Measurements from ENCODE around the gene UBE2U.

GRCh38 chr1:64179588-64179987 is 23.8 kb upstream of the UBE2U start:
- TF ChIP-seq CTCF (IDR thresholded peaks at IDR 0.05), result no peak
- TF ChIP-seq POLR2A (IDR thresholded peaks at IDR 0.05), result no peak
- TF ChIP-seq POLR2AphosphoS5 (IDR thresholded peaks at IDR 0.05), result no peak
- no peak for TF ChIP-seq EP300 (IDR thresholded peaks at IDR 0.05)
